Measurements from ENCODE around the gene NHLRC1.

The NHLRC1 gene

GRCh38 chr6:18102783-18103509 lies 19.5 kb downstream of the NHLRC1 start:
- no peaks in the 10 kb centered on the region for H3K36me3 ChIP-seq (ENCODE audit: control insufficient read depth, insufficient read depth, low read length)
- H3K4me3 ChIP-seq (replicated peaks; ENCODE audit: low read depth, low read length) = no peak overlapping the region
- no peak for TF ChIP-seq CTCF (IDR thresholded peaks at IDR 0.05; ENCODE audit: insufficient read depth, low read length, poor library complexity, severe bottlenecking)
- DNase-seq (ENCODE audit: extremely low read depth, insufficient read length) = no peak
- H3K27me3 ChIP-seq (replicated peaks; ENCODE audit: control insufficient read depth, insufficient read depth, low read length) = no peaks in the 10 kb centered on the region

- no peak for TF ChIP-seq CTCF (IDR thresholded peaks at IDR 0.05; ENCODE audit: insufficient read depth, low read length, poor library complexity, severe bottlenecking)
- no peaks in the 10 kb centered on the region for H3K36me3 ChIP-seq (ENCODE audit: control insufficient read depth, insufficient read depth, low read length)
- no peak for DNase-seq (ENCODE audit: extremely low read depth, insufficient read length)
- H3K27me3 ChIP-seq (replicated peaks; ENCODE audit: control insufficient read depth, insufficient read depth, low read length) = no peaks in the 10 kb centered on the region
- H3K4me3 ChIP-seq (replicated peaks; ENCODE audit: low read depth, low read length) = no peak overlapping the region
Measured at GRCh38 chr6:18101873-18102272, 20.6 kb downstream of the NHLRC1 start.

GRCh38 chr6:18101271-18101670 lies 21.2 kb downstream of the NHLRC1 start:
- H3K4me3 ChIP-seq (replicated peaks; ENCODE audit: low read depth, low read length) = no peak overlapping the region
- H3K27me3 ChIP-seq (replicated peaks; ENCODE audit: control insufficient read depth, insufficient read depth, low read length) = no peaks in the 10 kb centered on the region
- H3K36me3 ChIP-seq (ENCODE audit: control insufficient read depth, insufficient read depth, low read length) = no peaks in the 10 kb centered on the region
- DNase-seq (ENCODE audit: extremely low read depth, insufficient read length) = no peak
- TF ChIP-seq CTCF (IDR thresholded peaks at IDR 0.05; ENCODE audit: insufficient read depth, low read length, poor library complexity, severe bottlenecking) = no peak

GRCh38 chr6:18100296-18100695 lies 22.2 kb downstream of the NHLRC1 start:
- no peak for DNase-seq (ENCODE audit: extremely low read depth, insufficient read length)
- no peak for TF ChIP-seq CTCF (IDR thresholded peaks at IDR 0.05; ENCODE audit: insufficient read depth, low read length, poor library complexity, severe bottlenecking)
- H3K27me3 ChIP-seq (replicated peaks; ENCODE audit: control insufficient read depth, insufficient read depth, low read length) = no peaks in the 10 kb centered on the region

GRCh38 chr6:18099511-18099910 lies 23.0 kb downstream of the NHLRC1 start:
- no peak for DNase-seq (ENCODE audit: extremely low read depth, insufficient read length)
- no peak overlapping the region for H3K4me3 ChIP-seq (replicated peaks; ENCODE audit: low read depth, low read length)
- no peaks in the 10 kb centered on the region for H3K36me3 ChIP-seq (ENCODE audit: control insufficient read depth, insufficient read depth, low read length)
- no peak for TF ChIP-seq CTCF (IDR thresholded peaks at IDR 0.05; ENCODE audit: insufficient read depth, low read length, poor library complexity, severe bottlenecking)
- H3K27me3 ChIP-seq (replicated peaks; ENCODE audit: control insufficient read depth, insufficient read depth, low read length) = no peaks in the 10 kb centered on the region

More at GRCh38 chr6:18100296-18100695, 22.2 kb downstream of the NHLRC1 start:
- Histone ChIP-seq H3K36me3 (ENCODE audit: control insufficient read depth, insufficient read depth, low read length) (no peaks in the 10 kb centered on the region), H3K4me3 (replicated peaks; ENCODE audit: low read depth, low read length) (no peak overlapping the region)

Measured in GM06990 (cell line).